Endothelial cell of hepatic sinusoid (primary cell): ENCODE results near the gene IGFALS.

Source experiments
- in situ Hi-C: cut with HindIII; loops from 2 replicates; pipeline ENCODE4 v1.10.0; 2017; ENCODE audit warnings: low sequenced_read_pairs

Gene IGFALS

GRCh38 chr16:1746693-1747195, 46.8 kb downstream of the IGFALS start:
- in situ Hi-C loops = no loop called here

- in situ Hi-C loops = no loop called here
These were observed 47.4 kb downstream of the IGFALS start for GRCh38 chr16:1745900-1746692.

- in situ Hi-C loops = no loop called here
These were observed 48.2 kb downstream of the IGFALS start for GRCh38 chr16:1745181-1745899.

- in situ Hi-C loops = no loop called here
These were observed 49.1 kb downstream of the IGFALS start for GRCh38 chr16:1744338-1744840.

- in situ Hi-C loops = no loop called here
These were observed 49.8 kb downstream of the IGFALS start for GRCh38 chr16:1743376-1744337.

- in situ Hi-C loops = no loop called here
These were observed 51.8 kb downstream of the IGFALS start for GRCh38 chr16:1741553-1742165.

GRCh38 chr16:1740781-1741490, 52.6 kb downstream of the IGFALS start:
- in situ Hi-C loops = no loop called here
